Mesenchymal stem cell (in vitro differentiated cells and primary cell): Measurements from ENCODE around the gene NCOA6.

ENCODE experiments used
- DNase-seq: peaks from one replicate; pipeline ENCODE4 v3.0.0-alpha.2; 2013
- H2AFZ ChIP-seq: one replicate; pipeline ENCODE4 v1.6.1; 2013; ENCODE audit warnings: low read depth, mild to moderate bottlenecking, control low read depth, inconsistent platforms, low read length, moderate library complexity
- H2AK5ac ChIP-seq: 2 replicates; pipeline ENCODE4 v1.6.1; 2013; ENCODE audit warnings: low read length, moderate library complexity, mild to moderate bottlenecking, inconsistent platforms; ENCODE audit not compliant: severe bottlenecking
- H2BK120ac ChIP-seq: one replicate; pipeline ENCODE4 v1.6.1; 2013; ENCODE audit warnings: low read depth, mild to moderate bottlenecking, inconsistent platforms, low read length, moderate library complexity
- H2BK12ac ChIP-seq, 2 experiments: one replicate each; pipeline ENCODE4 v1.6.1; 2013; ENCODE audit warnings: inconsistent platforms in 2 of 2, low read length in 2 of 2, mild to moderate bottlenecking in 2 of 2, moderate library complexity in 2 of 2, control low read depth in 1 of 2
- H2BK15ac ChIP-seq: one replicate; pipeline ENCODE4 v1.6.1; 2013; ENCODE audit warnings: mild to moderate bottlenecking, low read depth, inconsistent platforms; ENCODE audit not compliant: poor library complexity, severe bottlenecking
- H2BK5ac ChIP-seq: 2 replicates; pipeline ENCODE4 v1.6.1; 2013; ENCODE audit warnings: low read depth, mild to moderate bottlenecking, low read length, control low read depth, inconsistent platforms; ENCODE audit not compliant: poor library complexity, severe bottlenecking
- H3K14ac ChIP-seq, 2 experiments: one replicate each; pipeline ENCODE4 v1.6.1; 2013; ENCODE audit warnings: inconsistent platforms in 2 of 2, low read length in 2 of 2, control low read depth in 1 of 2, mild to moderate bottlenecking in 1 of 2, moderate library complexity in 1 of 2
- H3K18ac ChIP-seq, 2 experiments: one replicate each; pipeline ENCODE4 v1.6.1; 2013; ENCODE audit warnings: inconsistent platforms in 2 of 2, low read length in 2 of 2, control low read depth in 1 of 2, low read depth in 1 of 2, mild to moderate bottlenecking in 1 of 2
- H3K23ac ChIP-seq, 2 experiments: one replicate each; pipeline ENCODE4 v1.6.1; 2013; ENCODE audit warnings: inconsistent platforms in 2 of 2, low read length in 2 of 2, mild to moderate bottlenecking in 2 of 2, moderate library complexity in 2 of 2, control low read depth in 1 of 2
- H3K27ac ChIP-seq: 2 replicates; pipeline ENCODE4 v1.5.1; 2013; ENCODE audit warnings: mild to moderate bottlenecking, moderate library complexity, low read length, control low read depth, inconsistent platforms; ENCODE audit not compliant: poor library complexity, severe bottlenecking
- H3K27me3 ChIP-seq, 2 experiments: 2 replicates each; pipeline versions ENCODE4 v1.6.1 to v1.7.0; 2013; ENCODE audit warnings: low read length in 2 of 2, mild to moderate bottlenecking in 2 of 2, moderate library complexity in 2 of 2, control low read depth in 1 of 2, inconsistent platforms in 1 of 2; ENCODE audit not compliant: control insufficient read depth in 1 of 2, insufficient read depth in 1 of 2
- H3K36me3 ChIP-seq, 2 experiments: 2 replicates each; pipeline versions ENCODE4 v1.6.1 to v1.7.0; 2013; ENCODE audit warnings: low read length in 2 of 2, control low read depth in 1 of 2, inconsistent platforms in 1 of 2, low read depth in 1 of 2, mild to moderate bottlenecking in 1 of 2; ENCODE audit not compliant: insufficient read depth in 2 of 2, control insufficient read depth in 1 of 2
- H3K4ac ChIP-seq, 2 experiments: one replicate each; pipeline ENCODE4 v1.6.1; 2013; ENCODE audit warnings: inconsistent platforms in 2 of 2, low read length in 2 of 2, mild to moderate bottlenecking in 2 of 2, moderate library complexity in 2 of 2, control low read depth in 1 of 2, low read depth in 1 of 2
- H3K4me1 ChIP-seq: 2 replicates; pipeline ENCODE4 v1.6.1; 2013; ENCODE audit warnings: low read depth, low read length, control low read depth; ENCODE audit not compliant: control insufficient read depth, insufficient read depth
- H3K4me2 ChIP-seq: 2 replicates; pipeline ENCODE4 v1.6.1; 2013; ENCODE audit warnings: low read length, mild to moderate bottlenecking, inconsistent platforms; ENCODE audit not compliant: poor library complexity, severe bottlenecking
- H3K4me3 ChIP-seq, 2 experiments: 2 replicates each; pipeline versions ENCODE4 v1.5.1 to v1.7.0; 2013; ENCODE audit warnings: low read length in 2 of 2, mild to moderate bottlenecking in 2 of 2, control low read depth in 1 of 2, low read depth in 1 of 2; ENCODE audit not compliant: insufficient read depth in 1 of 2
- H3K79me1 ChIP-seq: replicated peaks from 2 replicates; pipeline ENCODE4 v1.6.1; 2013; ENCODE audit warnings: mild to moderate bottlenecking, control low read depth, low read length, inconsistent platforms; ENCODE audit not compliant: poor library complexity, severe bottlenecking
- H3K9ac ChIP-seq: 2 replicates; pipeline ENCODE4 v1.7.0; 2013; ENCODE audit warnings: mild to moderate bottlenecking, low read length, moderate library complexity
- H3K9me3 ChIP-seq: 2 replicates; pipeline ENCODE4 v1.7.0; 2013; ENCODE audit warnings: mild to moderate bottlenecking, low read length; ENCODE audit not compliant: control insufficient read depth
- H4K8ac ChIP-seq: one replicate; pipeline ENCODE4 v1.6.1; 2013; ENCODE audit warnings: inconsistent platforms, mild to moderate bottlenecking, low read length, moderate library complexity
- H4K91ac ChIP-seq: one replicate; pipeline ENCODE4 v1.6.1; 2013; ENCODE audit warnings: mild to moderate bottlenecking, low read length, inconsistent platforms
- WGBS: methylation state at CpG from one replicate; pipeline ENCODE4 v1.1.7; 2013; ENCODE audit warnings: mixed read lengths; 5-methylcytosine and 5-hydroxymethylcytosine counted together

Gene NCOA6

DNA sequence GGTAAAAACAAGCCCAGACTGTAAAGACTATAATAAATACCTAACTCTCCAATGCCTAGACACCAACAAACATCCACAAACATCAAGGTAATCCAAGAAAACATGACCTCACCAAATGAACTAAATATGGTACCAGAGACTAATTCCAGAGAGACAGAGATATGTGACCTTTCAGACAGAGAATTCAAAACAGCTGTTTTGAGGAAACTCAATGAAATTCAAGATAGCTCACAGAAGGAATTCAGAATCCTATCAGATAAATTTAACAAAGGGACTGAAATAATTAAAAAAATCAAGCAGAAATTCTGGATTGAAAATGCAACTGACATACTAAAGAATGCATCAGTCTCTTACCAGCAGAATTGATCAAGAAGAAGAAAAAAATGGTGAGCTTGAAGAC, 26.6 kb downstream of the NCOA6 start:
- Histone ChIP-seq H3K4ac (no peak overlapping the region), H2BK5ac (no peak overlapping the region), H3K9me3 (no peaks in the 10 kb centered on the region), H3K36me3 (peaks cover 0 to 6% of the 10 kb centered on the region in 2 experiments), H3K4me2 (no peak overlapping the region), H2AFZ (no peak overlapping the region), H3K27ac (no peak overlapping the region), H4K8ac (no peak overlapping the region), H3K18ac (no peak overlapping the region), H2AK5ac (no peak overlapping the region), H4K91ac (no peak overlapping the region), H2BK120ac (no peak overlapping the region), H3K4me1 (peaks cover 4% of the 10 kb centered on the region), H3K23ac (no peak overlapping the region), H3K4me3 (no peak overlapping the region), H3K9ac (no peak overlapping the region), H3K27me3 (no peaks in the 10 kb centered on the region), H3K14ac (no peak overlapping the region), H3K79me1 (peaks cover 24% of the 10 kb centered on the region), H2BK15ac (no peak overlapping the region), H2BK12ac (no peak overlapping the region)
- no peak for DNase-seq

- Histone ChIP-seq H3K36me3 (peaks cover 0 to 6% of the 10 kb centered on the region in 2 experiments), H2BK5ac (no peak overlapping the region), H3K9ac (no peak overlapping the region), H3K79me1 (peaks cover 22% of the 10 kb centered on the region), H3K23ac (no peak overlapping the region), H4K8ac (no peak overlapping the region), H4K91ac (no peak overlapping the region), H3K9me3 (no peaks in the 10 kb centered on the region), H3K4me2 (no peak overlapping the region), H3K27ac (no peak overlapping the region), H3K14ac (no peak overlapping the region), H2AFZ (no peak overlapping the region), H3K4me3 (no peak overlapping the region), H2BK120ac (no peak overlapping the region), H2AK5ac (peak overlapping the region; percentile 21), H2BK15ac (no peak overlapping the region), H2BK12ac (no peak overlapping the region), H3K4ac (no peak overlapping the region), H3K4me1 (peaks cover 4% of the 10 kb centered on the region), H3K18ac (no peak overlapping the region), H3K27me3 (no peaks in the 10 kb centered on the region)
- WGBS, result 98% methylated on average over 2 of the region's 3 CpGs
- DNase-seq, result no peak
Measured at GRCh38 chr20:34798328-34798727, 27.1 kb downstream of the NCOA6 start.

- no peak for DNase-seq
- WGBS, result 90% methylated on average over 8 of the region's 8 CpGs
Measured at GRCh38 chr20:34797012-34797995, 28.1 kb downstream of the NCOA6 start.

GRCh38 chr20:34794006-34794585, 31.4 kb downstream of the NCOA6 start:
- H2BK15ac ChIP-seq, result no peak overlapping the region
- H4K91ac ChIP-seq, result no peak overlapping the region
- H3K18ac ChIP-seq, result no peak overlapping the region
- H2BK120ac ChIP-seq, result no peak overlapping the region
- no peak overlapping the region for H3K4ac ChIP-seq
- no peak overlapping the region for H3K4me3 ChIP-seq
- no peak overlapping the region for H3K9ac ChIP-seq
- no peak overlapping the region for H2BK12ac ChIP-seq
- no peak overlapping the region for H2BK5ac ChIP-seq
- peaks cover 21% of the 10 kb centered on the region for H3K79me1 ChIP-seq
- H3K27ac ChIP-seq, result no peak overlapping the region
- no peak overlapping the region for H2AK5ac ChIP-seq
- H3K4me1 ChIP-seq, result peaks cover 9% of the 10 kb centered on the region
- H3K23ac ChIP-seq, result peak overlapping the region in 1 of 2 experiments; percentile 72
- H3K36me3 ChIP-seq, result peaks cover 13 to 15% of the 10 kb centered on the region in 2 experiments
- H3K9me3 ChIP-seq, result no peaks in the 10 kb centered on the region
- H2AFZ ChIP-seq, result no peak overlapping the region
- no peak overlapping the region for H3K14ac ChIP-seq
- WGBS, result no CpG with 5 or more reads among the region's 2 CpGs
- no peaks in the 10 kb centered on the region for H3K27me3 ChIP-seq
- no peak overlapping the region for H4K8ac ChIP-seq
- no peak for DNase-seq
- no peak overlapping the region for H3K4me2 ChIP-seq

More at GRCh38 chr20:34797012-34797995, 28.1 kb downstream of the NCOA6 start:
- Histone ChIP-seq H3K4me1 (peaks cover 5% of the 10 kb centered on the region), H3K18ac (no peak overlapping the region), H3K4me2 (no peak overlapping the region), H2BK12ac (no peak overlapping the region), H3K36me3 (peaks cover 0 to 6% of the 10 kb centered on the region in 2 experiments), H3K14ac (no peak overlapping the region), H4K91ac (no peak overlapping the region), H2AK5ac (no peak overlapping the region), H4K8ac (no peak overlapping the region), H3K9me3 (no peaks in the 10 kb centered on the region), H2AFZ (no peak overlapping the region), H2BK120ac (no peak overlapping the region), H3K4ac (no peak overlapping the region), H2BK15ac (no peak overlapping the region), H3K23ac (no peak overlapping the region), H3K79me1 (peaks cover 20% of the 10 kb centered on the region), H3K4me3 (no peak overlapping the region), H3K9ac (no peak overlapping the region), H3K27ac (no peak overlapping the region), H3K27me3 (no peaks in the 10 kb centered on the region), H2BK5ac (no peak overlapping the region)
